Activated naive CD4-positive, alpha-beta T cell (primary cell): ENCODE data around the gene SCRN1.
A peak's percentile ranks its signal among the peaks of the same experiment; 100 is the strongest.

ENCODE experiments used
- DNase-seq, 4 experiments: peaks; one replicate each; lab custom pipeline; 2025; lab: John Stamatoyannopoulos, UW

Gene SCRN1, protein sequence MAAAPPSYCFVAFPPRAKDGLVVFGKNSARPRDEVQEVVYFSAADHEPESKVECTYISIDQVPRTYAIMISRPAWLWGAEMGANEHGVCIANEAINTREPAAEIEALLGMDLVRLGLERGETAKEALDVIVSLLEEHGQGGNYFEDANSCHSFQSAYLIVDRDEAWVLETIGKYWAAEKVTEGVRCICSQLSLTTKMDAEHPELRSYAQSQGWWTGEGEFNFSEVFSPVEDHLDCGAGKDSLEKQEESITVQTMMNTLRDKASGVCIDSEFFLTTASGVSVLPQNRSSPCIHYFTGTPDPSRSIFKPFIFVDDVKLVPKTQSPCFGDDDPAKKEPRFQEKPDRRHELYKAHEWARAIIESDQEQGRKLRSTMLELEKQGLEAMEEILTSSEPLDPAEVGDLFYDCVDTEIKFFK

GRCh38 chr7:29989257-29989995, at the start of gene SCRN1:
Gene SCRN1, minus strand, starts transcription at chr7:29989801. Its CDS starts 20,734 bp downstream, at chr7:29969067.
- DNase-seq: peak in 1 of 4 experiments; percentile 8

- no peak for DNase-seq
Measured at GRCh38 chr7:30038196-30038980, 48.8 kb upstream of the SCRN1 start.

- DNase-seq: no peak
Measured at GRCh38 chr7:30036220-30036619, 46.6 kb upstream of the SCRN1 start.

DNA sequence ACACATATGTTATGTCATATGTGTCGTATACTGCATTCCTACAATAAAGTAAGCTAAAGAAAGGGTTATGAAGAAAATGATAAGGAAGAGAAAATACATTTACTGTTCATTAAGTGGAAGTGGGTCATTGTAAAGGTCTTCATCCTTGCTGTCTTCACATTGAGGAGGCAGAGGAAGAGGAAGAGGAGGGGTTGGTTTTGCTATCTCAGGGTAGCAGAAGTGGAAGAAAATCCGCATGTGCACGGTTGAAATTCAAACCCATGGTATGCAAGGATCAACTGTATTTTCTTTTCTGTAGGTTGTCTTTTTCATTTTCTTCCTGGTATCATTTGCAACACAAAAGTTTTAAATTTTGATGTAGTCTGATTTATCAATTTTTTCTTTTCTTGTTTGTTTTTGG, 44.9 kb upstream of the SCRN1 start:
- DNase-seq: no peak

- DNase-seq: no peak
Measured at GRCh38 chr7:30032310-30033125, 42.9 kb upstream of the SCRN1 start.

DNA sequence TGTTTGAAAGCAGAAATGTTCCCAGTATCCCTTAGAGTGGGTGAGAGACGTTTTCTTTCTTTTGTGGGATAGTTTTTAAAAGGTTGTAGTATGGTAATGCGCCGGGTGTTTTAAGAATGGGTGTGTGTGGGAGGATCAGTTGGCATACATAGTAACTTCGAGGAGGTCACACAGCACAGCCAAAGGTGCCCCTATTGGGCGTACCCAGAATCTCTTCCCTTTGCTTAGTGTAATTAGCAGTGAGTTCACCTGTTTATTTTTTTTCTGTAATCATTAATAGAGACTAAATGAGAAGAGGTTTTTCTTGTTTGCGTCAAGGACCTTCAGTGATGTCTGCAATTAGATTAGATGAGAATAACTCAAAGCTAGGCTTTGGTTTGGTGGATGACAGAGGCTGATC, 40.1 kb upstream of the SCRN1 start:
- no peak for DNase-seq

- DNase-seq: peak in 2 of 4 experiments; percentile 12 to 26
Measured at GRCh38 chr7:30028749-30029635, 39.4 kb upstream of the SCRN1 start.

DNA sequence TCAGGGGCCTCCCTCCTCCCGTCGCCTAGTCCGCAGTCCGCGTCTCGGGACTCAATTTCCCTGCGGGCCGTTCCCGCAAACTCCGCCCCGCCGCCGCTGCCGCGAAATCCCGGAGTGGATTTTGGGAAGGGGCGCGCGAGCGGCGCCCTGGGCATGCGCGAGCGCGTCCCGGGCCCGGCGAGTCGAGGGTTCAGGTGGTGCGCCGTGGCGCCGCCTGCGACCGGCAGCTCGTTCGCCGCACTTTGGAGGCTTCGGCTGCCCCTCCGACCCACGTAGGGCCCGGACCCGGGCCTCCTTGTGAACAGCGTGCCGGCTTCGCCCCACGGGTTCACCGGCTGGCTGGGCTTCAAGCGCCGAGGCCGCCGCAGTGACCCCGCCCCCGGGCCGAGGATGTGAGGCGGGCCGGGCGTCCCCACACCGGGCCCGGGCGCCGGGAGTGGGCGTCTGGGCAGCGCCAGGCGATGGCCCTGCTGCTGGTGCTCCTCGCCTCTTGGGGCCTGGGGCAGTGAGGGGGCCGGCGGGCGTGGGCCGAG, 38.7 kb upstream of the SCRN1 start, which contains the start of gene PLEKHA8:
Gene PLEKHA8 (plus strand): TSS at position 197 of the 533 bp plus-strand sequence. CDS start 351 bp downstream, outside the sequence.
- peak; percentile 69 to 84 (median 71) for DNase-seq

GRCh38 chr7:30027740-30028215, 38.2 kb upstream of the SCRN1 start:
- no peak for DNase-seq

GRCh38 chr7:30027065-30027456, 37.5 kb upstream of the SCRN1 start:
- DNase-seq: peak in 1 of 4 experiments; percentile 6

DNA sequence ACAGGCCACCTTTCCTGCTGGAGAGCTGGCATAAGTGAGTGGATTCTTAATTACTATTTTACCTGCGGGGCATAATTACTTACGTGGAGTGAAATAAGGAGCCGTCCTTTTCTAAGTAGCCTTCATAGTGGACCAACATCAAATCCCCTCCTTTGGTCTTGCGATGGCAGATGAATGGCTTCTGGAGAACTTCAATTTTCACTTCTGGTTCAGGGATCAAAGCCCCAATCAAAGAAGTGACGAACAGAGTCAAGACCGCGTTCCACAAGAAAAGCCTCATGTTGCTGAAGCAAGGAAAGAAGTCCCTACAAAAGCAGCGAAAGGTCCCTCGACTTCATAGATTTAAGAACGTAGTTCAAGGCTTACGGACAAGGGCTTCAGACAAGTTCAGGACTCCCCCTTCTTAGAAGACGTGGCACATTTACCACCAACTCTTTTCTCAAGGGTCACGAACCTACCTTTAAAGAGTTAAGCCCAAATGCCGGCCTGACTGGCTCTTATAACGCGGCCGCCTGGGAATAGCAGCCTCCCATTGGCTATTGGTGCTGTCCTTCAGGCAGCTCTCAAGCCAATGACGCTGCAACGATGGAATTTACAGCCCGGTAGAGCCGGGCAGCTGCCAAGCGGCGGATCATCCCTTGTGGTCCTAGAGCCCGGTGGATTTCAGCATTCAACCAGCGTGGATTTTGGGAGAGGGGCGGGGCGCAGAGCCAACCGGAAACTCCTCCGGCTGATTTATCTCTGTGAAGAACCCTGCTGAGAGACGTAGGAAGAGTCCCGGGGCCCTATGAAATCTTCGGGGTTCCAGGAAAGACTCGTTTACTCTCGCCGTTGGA, 36.8 kb upstream of the SCRN1 start, which contains the start of gene FKBP14:
Gene FKBP14 (minus strand): TSS at position 474 of the 836 bp plus-strand sequence. CDS start 194 bp downstream, at position 280.
- DNase-seq: peak; percentile 66 to 82 (median 71)

DNA sequence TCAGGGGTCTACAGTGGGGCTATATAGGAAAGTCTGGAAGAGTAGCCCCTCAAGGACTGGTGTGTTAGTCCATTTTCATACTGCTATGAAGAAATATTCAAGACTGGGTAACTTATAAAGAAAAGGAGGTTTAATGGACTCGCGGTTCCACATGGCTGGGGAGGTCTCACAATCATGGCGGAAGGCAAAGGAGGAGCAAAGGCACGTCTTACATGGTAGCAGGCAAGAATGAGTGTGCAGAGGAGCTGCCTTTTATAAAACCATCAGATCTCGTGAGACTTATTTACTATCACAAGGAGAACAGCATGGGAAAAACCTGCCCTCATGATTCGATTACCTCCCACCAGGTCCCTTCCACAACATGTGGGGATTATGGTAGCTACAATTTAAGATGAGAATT, 33.9 kb upstream of the SCRN1 start:
- no peak for DNase-seq

GRCh38 chr7:30022991-30023390, 33.4 kb upstream of the SCRN1 start:
- no peak for DNase-seq

DNA sequence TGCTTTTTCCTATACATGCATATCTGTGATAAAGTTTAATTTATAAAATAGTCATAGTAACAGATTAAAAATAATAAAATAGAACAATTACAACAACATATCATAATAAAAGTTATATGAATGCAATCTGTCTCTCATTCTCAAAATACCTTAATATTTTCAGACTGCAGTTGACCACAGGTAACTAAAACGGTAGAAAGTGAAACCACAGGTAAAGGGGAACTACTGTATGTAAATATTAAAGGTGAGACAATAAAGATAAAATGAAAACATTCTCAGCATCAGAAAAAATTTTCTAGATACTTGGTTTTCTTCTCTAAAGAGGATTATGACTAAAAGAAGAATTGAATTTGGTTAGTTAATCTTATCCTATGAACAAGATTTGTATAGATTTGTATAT, 30.9 kb upstream of the SCRN1 start:
- no peak for DNase-seq

- no peak for DNase-seq
Measured at GRCh38 chr7:30019960-30020359, 30.4 kb upstream of the SCRN1 start.

DNA sequence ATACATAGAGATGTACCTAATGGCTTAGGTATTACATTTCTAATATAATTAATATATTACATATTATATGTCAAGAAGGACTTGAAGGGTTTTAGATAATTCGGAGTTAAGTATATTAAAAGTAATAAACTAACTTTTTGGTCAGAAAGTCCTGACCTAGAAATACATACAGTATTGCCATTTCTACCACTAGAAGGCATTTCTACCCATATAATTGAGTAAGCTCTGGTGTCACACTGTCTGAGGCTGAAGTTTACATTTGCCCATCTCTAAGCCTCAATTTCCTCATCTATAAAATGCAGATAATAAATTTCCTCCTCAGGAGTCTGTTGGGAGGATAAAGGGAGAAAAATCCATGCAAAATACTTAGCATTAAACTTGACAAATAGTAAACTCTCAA, 29.8 kb upstream of the SCRN1 start:
- no peak for DNase-seq

DNA sequence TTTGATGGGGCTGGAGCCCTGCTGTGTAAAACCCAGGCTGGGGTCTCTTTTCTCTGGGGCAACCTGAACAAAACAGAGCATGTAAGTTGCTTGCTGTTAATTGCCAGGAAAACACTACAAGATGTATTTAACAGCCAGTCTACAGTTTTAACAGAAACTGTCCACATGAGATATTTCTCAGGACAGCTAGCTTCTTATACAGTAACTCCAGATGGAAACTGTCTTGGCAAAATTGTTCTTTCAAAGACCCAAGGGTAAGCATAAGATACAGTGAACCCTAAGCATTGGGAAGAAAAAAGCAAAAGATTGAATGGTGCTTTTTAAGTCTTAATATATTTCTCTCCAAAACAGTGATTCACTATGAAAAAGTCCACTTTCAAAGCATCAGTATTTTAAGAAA, 28.9 kb upstream of the SCRN1 start:
- DNase-seq: no peak

- no peak for DNase-seq
Measured at GRCh38 chr7:30012757-30013156, 23.2 kb upstream of the SCRN1 start.

DNA sequence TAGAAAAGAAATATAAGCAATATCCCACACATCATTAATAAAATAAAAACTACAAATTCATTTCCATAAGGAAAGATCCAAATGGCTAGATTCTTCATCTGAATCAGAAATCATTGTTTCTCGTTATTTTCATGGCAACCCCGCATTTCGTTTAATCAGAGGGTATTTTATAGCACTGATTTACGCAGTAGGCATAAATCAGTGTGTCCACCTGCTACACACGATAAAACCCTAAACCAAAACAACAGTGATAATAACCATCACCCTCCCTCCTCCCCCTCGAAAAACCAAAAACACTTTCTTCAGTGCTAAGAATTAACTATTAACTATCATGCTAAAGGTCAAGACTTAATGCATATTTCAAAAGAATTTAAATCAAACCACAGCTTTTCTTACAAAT, 20.4 kb upstream of the SCRN1 start:
- no peak for DNase-seq
